Panc1 (cell line): ENCODE results near the gene HEMGN. TPM values are rescaled to one million over a fixed set of nuclear protein-coding genes. Genes with fewer than 3 reads are reported as not detected.
"Not testable (repeated sequence)": the region's sequence is repeated elsewhere in the genome, so short reads cannot be mapped to it uniquely, and the experiment has no call there.

Experiments
- ATAC-seq: fragments of 200-7000 bp; cut with Tn5 transposase; 2 replicates; pipeline ENCODE4 v1.9.1; 2020; ENCODE audit warnings: mild to moderate bottlenecking, moderate library complexity
- BruUV-seq: library from RNA; stranded (reverse); fragments of 400-500 nt; replicated peaks from 2 replicates; lab custom pipeline; 2021; lab: Mats Ljungman, UMichigan
- CTCF ChIA-PET: fragments of 300-600 bp; sonication (Branson Sonifier 250); formaldehyde crosslinking; loops from one replicate; lab custom pipeline; 2022; ENCODE audit warnings: antibody characterized with exemption; lab: Charles Lee
- POLR2A ChIA-PET: fragments of 300-600 bp; sonication (Branson Sonifier 250); formaldehyde crosslinking; loops from one replicate; lab custom pipeline; 2022; ENCODE audit warnings: antibody characterized with exemption; lab: Charles Lee
- DNase-seq: peaks from one replicate; pipeline ENCODE4 v3.0.0-alpha.2; 2010; ENCODE audit warnings: low read depth, low spot score
- H3K27ac ChIP-seq: 2 replicates; pipeline ENCODE4 v1.5.1; 2011; ENCODE audit warnings: mild to moderate bottlenecking, low read length, inconsistent platforms
- H3K27me3 ChIP-seq: fragments of 200-500 bp; sonication (Bioruptor generic); 2 replicates; pipeline ENCODE4 v1.6.0; 2014; ENCODE audit warnings: low read length, inconsistent platforms; ENCODE audit not compliant: control insufficient read depth, insufficient read depth
- H3K36me3 ChIP-seq: fragments of 200-500 bp; sonication (Bioruptor generic); 2 replicates; pipeline ENCODE4 v1.5.1; 2014; ENCODE audit warnings: inconsistent platforms, mild to moderate bottlenecking, low read length, moderate library complexity; ENCODE audit not compliant: control insufficient read depth, insufficient read depth
- H3K4me1 ChIP-seq: 2 replicates; pipeline ENCODE4 v1.5.1; 2011; ENCODE audit warnings: inconsistent platforms, mild to moderate bottlenecking, low read length, moderate library complexity; ENCODE audit not compliant: control insufficient read depth, insufficient read depth
- H3K4me3 ChIP-seq, 2 experiments: 2 replicates each; pipeline ENCODE4 v1.5.1; 2011 to 2012; ENCODE audit warnings: low read depth in 2 of 2, low read length in 2 of 2, mild to moderate bottlenecking in 2 of 2, inconsistent platforms in 1 of 2, moderate library complexity in 1 of 2
- H3K9me3 ChIP-seq: fragments of 200-500 bp; sonication (Bioruptor generic); 2 replicates; pipeline ENCODE4 v1.5.1; 2014; ENCODE audit warnings: low read depth, mild to moderate bottlenecking, inconsistent platforms, low read length, moderate library complexity; ENCODE audit not compliant: control insufficient read depth, insufficient read depth
- CTCF ChIP-seq: fragments of 450-650 bp; IDR thresholded peaks from 2 replicates; pipeline ENCODE4 v1.5.1; 2017; ENCODE audit warnings: mild to moderate bottlenecking
- POLR2AphosphoS5 ChIP-seq: IDR thresholded peaks from 2 replicates; pipeline ENCODE4 v1.6.1; 2012; ENCODE audit warnings: mild to moderate bottlenecking, low read depth, low read length, moderate library complexity
- REST ChIP-seq, 2 experiments: IDR thresholded peaks; 2 replicates each; pipeline ENCODE4 v1.6.1; 2011 to 2012; ENCODE audit warnings: low read depth in 2 of 2, control low read depth in 1 of 2, low read length in 1 of 2, mild to moderate bottlenecking in 1 of 2, moderate library complexity in 1 of 2; ENCODE audit not compliant: insufficient read depth in 1 of 2
- SIN3A ChIP-seq: IDR thresholded peaks from 2 replicates; pipeline ENCODE4 v1.6.1; 2012; ENCODE audit warnings: low read depth, mild to moderate bottlenecking, low read length, moderate library complexity, borderline replicate concordance; ENCODE audit not compliant: insufficient read depth
- TCF7L2 ChIP-seq: IDR thresholded peaks from 2 replicates; pipeline ENCODE4 v1.6.1; 2011; ENCODE audit warnings: mild to moderate bottlenecking, low read depth, low read length, inconsistent platforms
- in situ Hi-C: cut with HindIII; loops from 2 replicates; pipeline ENCODE4 v1.10.0; 2016; ENCODE audit warnings: low sequenced_read_pairs, low pct_unique_long_range_greater_than_20kb
- intact Hi-C: fragments of 100-400 bp; cut with micrococcal nuclease; formaldehyde crosslinking; loops from one replicate; pipeline ENCODE4 v1.10.0; 2022; ENCODE audit not compliant: unreplicated experiment
- total RNA-seq: library from RNA; stranded (reverse); gene quantifications from one replicate; pipeline ENCODE4 v1.2.1, GENCODE V29; 2021; ENCODE audit not compliant: unreplicated experiment

The HEMGN gene
- total RNA-seq, 1 experiment from 2014 or later, result not detected

GRCh38 chr9:97979788-97980478 lies 42.0 kb upstream of the HEMGN start:
- Histone ChIP-seq H3K9me3 (no peaks in the 10 kb centered on the region), H3K36me3 (no peaks in the 10 kb centered on the region; the same call in 1 of the 2 replicates), H3K27ac (no peak overlapping the region), H3K4me1 (peaks cover 4% of the 10 kb centered on the region; the same call in 1 of the 2 replicates), H3K27me3 (no peaks in the 10 kb centered on the region), H3K4me3 (no peak overlapping the region)
- DNase-seq, result no peak
- ATAC-seq, result no peak
- POLR2A ChIA-PET, result interaction anchor here (0.7 kb wide), 1 partner anchor 443 kb away, joined by 3 read pairs; no protein-coding TSS in a partner anchor
- CTCF ChIA-PET, result no interaction called here
- no TSS peak for BruUV-seq
- in situ Hi-C loops, result no loop called here
- intact Hi-C loops, result no loop called here
- TF ChIP-seq TCF7L2, result no peak
- TF ChIP-seq CTCF, result no peak
- no peak for TF ChIP-seq POLR2AphosphoS5
- no peak for TF ChIP-seq REST (IDR thresholded peaks at IDR 0.05; ENCODE audit: insufficient read depth in 1 of 2, low read depth in 2 of 2, low read length in 1 of 2)
- TF ChIP-seq SIN3A, result no peak

- no TSS peak for BruUV-seq
- no peak for TF ChIP-seq TCF7L2
- TF ChIP-seq CTCF, result no peak
- no peak for TF ChIP-seq POLR2AphosphoS5
- Histone ChIP-seq H3K4me3 (no peak overlapping the region), H3K27ac (no peak overlapping the region), H3K36me3 (no peaks in the 10 kb centered on the region; the same call in 1 of the 2 replicates), H3K4me1 (peaks cover 4% of the 10 kb centered on the region; the same call in 1 of the 2 replicates), H3K9me3 (no peaks in the 10 kb centered on the region), H3K27me3 (no peaks in the 10 kb centered on the region)
- intact Hi-C loops (no loop called here), in situ Hi-C loops (no loop called here)
- POLR2A ChIA-PET, result no interaction called here
- CTCF ChIA-PET, result no interaction called here
- no peak for ATAC-seq
- no peak for DNase-seq
Measured at GRCh38 chr9:97978371-97979130, 40.6 kb upstream of the HEMGN start.

- CTCF ChIA-PET, BruUV-seq, in situ Hi-C loops: not testable (repeated sequence)
Measured at GRCh38 chr9:97976633-97977032, 38.7 kb upstream of the HEMGN start.

More at GRCh38 chr9:97976633-97977032, 38.7 kb upstream of the HEMGN start:
- H3K27me3 ChIP-seq, DNase-seq, POLR2A ChIA-PET, H3K4me3 ChIP-seq, H3K9me3 ChIP-seq, H3K36me3 ChIP-seq, intact Hi-C loops, H3K27ac ChIP-seq, H3K4me1 ChIP-seq, ATAC-seq: not testable (repeated sequence)
